ENCODE data around the gene NECAB3. TPM values are rescaled to one million over a fixed set of nuclear protein-coding genes. Genes with fewer than 3 reads are reported as not detected.
"Not testable (repeated sequence)": the region's sequence is repeated elsewhere in the genome, so short reads cannot be mapped to it uniquely, and the experiment has no call there.

Gene NECAB3
- total RNA-seq, 4 donors from 2014 or later, result 26.1 to 180 (median 94.5) TPM

GRCh38 chr20:33635341-33635740 is 38.9 kb downstream of the NECAB3 start:
- peaks cover 0 to 50% (median 17%) of the 10 kb centered on the region in 4 donors for H3K36me3 ChIP-seq
- no peak overlapping the region for H3K27ac ChIP-seq
- no peak overlapping the region for H3K4me3 ChIP-seq
- intact Hi-C loops (cut with DNase I; ENCODE audit: low total_unique reads), result no loop called here
- H3K27me3 ChIP-seq, result no peaks in the 10 kb centered on the region
- H3K9me3 ChIP-seq, result no peaks in the 10 kb centered on the region
- TF ChIP-seq POLR2A (IDR thresholded peaks at IDR 0.05) (no peak), POLR2AphosphoS5 (IDR thresholded peaks at IDR 0.05) (no peak), EP300 (IDR thresholded peaks at IDR 0.05; ENCODE audit: low read depth) (no peak), CTCF (IDR thresholded peaks at IDR 0.05) (no peak)
- no peaks in the 10 kb centered on the region for H3K4me1 ChIP-seq
- no peak for DNase-seq
- 95 to 97% methylated on average over 2 to 3 of the region's 3 CpGs for WGBS, 2 donors (ENCODE audit: low coverage in 1 of 2)
- in situ Hi-C loops (cut with MboI; ENCODE audit: low pct_ligation_motif_present in 1 of 4, low pct_unique_long_range_greater_than_20kb in 1 of 4, low sequenced_read_pairs in 3 of 4), result no loop called here

DNA sequence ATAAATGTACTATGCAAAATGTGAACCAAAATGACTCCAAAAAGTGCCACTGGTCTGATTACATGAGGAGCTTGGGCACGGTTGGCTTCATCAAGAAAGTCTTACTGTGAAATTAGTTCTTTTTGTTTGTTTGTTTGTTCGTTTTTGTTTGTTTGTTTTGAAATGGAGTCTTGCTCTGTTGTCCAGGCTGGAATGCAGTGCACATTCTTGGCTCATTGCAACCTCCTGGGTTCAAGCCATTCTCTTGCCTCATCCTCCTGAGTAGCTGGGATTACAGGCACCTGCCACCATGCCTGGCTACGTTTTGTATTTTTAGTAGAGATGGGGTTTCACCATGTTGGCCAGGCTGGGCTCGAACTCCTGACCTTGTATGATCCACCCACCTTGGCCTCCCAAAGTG is 42.3 kb downstream of the NECAB3 start:
- intact Hi-C loops (cut with DNase I; ENCODE audit: low total_unique reads); H3K27me3 ChIP-seq; H3K4me1 ChIP-seq; H3K9me3 ChIP-seq; H3K4me3 ChIP-seq; DNase-seq; H3K27ac ChIP-seq; in situ Hi-C loops (cut with MboI; ENCODE audit: low pct_ligation_motif_present in 1 of 4, low pct_unique_long_range_greater_than_20kb in 1 of 4, low sequenced_read_pairs in 3 of 4): not testable (repeated sequence)
- WGBS, 2 donors (ENCODE audit: low coverage in 1 of 2), result 77 to 81% methylated on average over 4 of the region's 4 CpGs
- H3K36me3 ChIP-seq, result peaks cover 0 to 54% (median 20%) of the 10 kb centered on the region in 4 donors

DNA sequence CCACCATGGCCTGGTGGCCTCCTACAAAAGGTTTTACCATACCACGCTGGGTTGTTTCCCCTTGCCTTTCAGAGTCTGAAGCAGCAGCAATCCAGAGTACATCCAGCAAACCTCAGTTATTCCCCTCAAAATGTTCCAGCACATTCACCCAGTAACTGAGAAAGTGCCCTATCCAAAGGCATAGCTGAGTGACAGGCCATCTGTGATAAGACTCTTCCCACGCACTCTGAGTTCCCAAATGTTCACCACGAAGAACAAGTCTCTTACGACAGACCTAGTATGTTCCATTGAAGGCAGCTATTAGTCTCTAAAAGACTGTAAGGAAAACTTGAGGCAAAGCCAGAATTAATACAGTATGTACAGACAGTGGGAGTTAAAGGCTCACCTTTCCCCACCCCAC is 43.7 kb downstream of the NECAB3 start:
- Histone ChIP-seq H3K4me3 (no peak overlapping the region), H3K36me3 (peaks cover 0 to 58% (median 24%) of the 10 kb centered on the region in 4 donors)
- no peak for TF ChIP-seq CTCF (IDR thresholded peaks at IDR 0.05)
- TF ChIP-seq POLR2A (IDR thresholded peaks at IDR 0.05), result no peak

DNA sequence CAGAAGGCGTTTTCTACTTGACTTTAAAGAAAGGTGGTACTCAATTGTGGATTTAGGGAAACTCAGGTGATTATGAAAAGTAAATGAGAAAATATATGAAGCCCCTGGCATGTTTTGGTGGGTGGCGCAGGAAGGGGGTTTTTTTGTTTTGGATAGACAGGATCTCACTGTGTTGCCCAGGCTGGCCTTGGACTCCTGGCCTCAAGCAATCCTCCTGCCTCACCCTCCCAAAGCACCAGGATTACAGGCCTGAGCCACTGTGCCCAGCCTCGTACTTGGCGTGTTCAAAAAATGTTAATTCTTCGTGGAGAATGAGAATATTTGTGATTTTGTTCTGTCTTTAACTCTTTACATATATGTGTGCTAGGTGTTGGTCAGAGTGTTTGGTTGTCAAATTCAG is 44.2 kb downstream of the NECAB3 start:
- in situ Hi-C loops (cut with MboI; ENCODE audit: low pct_ligation_motif_present in 1 of 4, low pct_unique_long_range_greater_than_20kb in 1 of 4, low sequenced_read_pairs in 3 of 4), result no loop called here
- H3K9me3 ChIP-seq, result no peaks in the 10 kb centered on the region
- H3K27me3 ChIP-seq, result no peaks in the 10 kb centered on the region
- TF ChIP-seq CTCF (IDR thresholded peaks at IDR 0.05), result no peak
- no peak for TF ChIP-seq POLR2AphosphoS5 (IDR thresholded peaks at IDR 0.05)
- no peak for TF ChIP-seq POLR2A (IDR thresholded peaks at IDR 0.05)
- TF ChIP-seq EP300 (IDR thresholded peaks at IDR 0.05; ENCODE audit: low read depth), result no peak
- DNase-seq, result no peak
- peaks cover 0 to 59% (median 27%) of the 10 kb centered on the region in 4 donors for H3K36me3 ChIP-seq
- no peak overlapping the region for H3K27ac ChIP-seq
- 95 to 97% methylated on average over 4 to 5 of the region's 5 CpGs for WGBS, 2 donors (ENCODE audit: low coverage in 1 of 2)
- no peaks in the 10 kb centered on the region for H3K4me1 ChIP-seq
- intact Hi-C loops (cut with DNase I; ENCODE audit: low total_unique reads), result loop anchor here (10.0 kb wide), 1 partner anchor 845 kb away; no protein-coding TSS in a partner anchor
- no peak overlapping the region for H3K4me3 ChIP-seq

More for the DNA sequence above, 43.7 kb downstream of the NECAB3 start:
- no peak overlapping the region for H3K27ac ChIP-seq
- in situ Hi-C loops (cut with MboI; ENCODE audit: low pct_ligation_motif_present in 1 of 4, low pct_unique_long_range_greater_than_20kb in 1 of 4, low sequenced_read_pairs in 3 of 4) (no loop called here), intact Hi-C loops (cut with DNase I; ENCODE audit: low total_unique reads) (no loop called here)
- H3K4me1 ChIP-seq, result no peaks in the 10 kb centered on the region
- WGBS, 2 donors (ENCODE audit: low coverage in 1 of 2), result 98 to 100% methylated on average over 3 to 4 of the region's 4 CpGs
- no peak for DNase-seq
- H3K9me3 ChIP-seq, result no peaks in the 10 kb centered on the region
- no peaks in the 10 kb centered on the region for H3K27me3 ChIP-seq

DNA sequence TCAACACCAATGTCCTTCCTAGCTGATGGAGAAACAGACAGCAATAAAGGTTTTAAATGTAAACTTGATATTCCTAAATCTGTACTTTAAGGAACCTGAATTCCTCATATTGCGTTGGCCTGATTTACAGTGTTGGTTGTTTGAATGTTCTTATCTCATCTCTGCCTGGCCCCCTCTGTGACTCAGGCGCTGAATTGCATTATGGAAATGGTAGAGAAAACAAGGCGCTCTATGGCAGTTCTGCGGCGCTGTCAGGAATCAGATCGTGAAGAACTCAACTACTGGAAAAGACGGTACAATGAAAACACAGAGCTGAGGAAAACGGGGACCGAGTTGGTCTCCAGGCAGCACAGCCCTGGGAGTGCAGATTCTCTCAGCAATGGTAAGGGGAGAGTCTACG is 44.7 kb downstream of the NECAB3 start:
- TF ChIP-seq EP300 (IDR thresholded peaks at IDR 0.05; ENCODE audit: low read depth) (no peak), POLR2AphosphoS5 (IDR thresholded peaks at IDR 0.05) (no peak), CTCF (IDR thresholded peaks at IDR 0.05) (no peak), POLR2A (IDR thresholded peaks at IDR 0.05) (no peak)
- Histone ChIP-seq H3K4me3 (no peak overlapping the region), H3K27me3 (no peaks in the 10 kb centered on the region), H3K27ac (no peak overlapping the region), H3K36me3 (peaks cover 0 to 60% (median 29%) of the 10 kb centered on the region in 4 donors), H3K4me1 (no peaks in the 10 kb centered on the region), H3K9me3 (no peaks in the 10 kb centered on the region)
- in situ Hi-C loops (cut with MboI; ENCODE audit: low pct_ligation_motif_present in 1 of 4, low pct_unique_long_range_greater_than_20kb in 1 of 4, low sequenced_read_pairs in 3 of 4), result no loop called here
- no peak for DNase-seq
- 96 to 100% methylated on average over 9 to 10 of the region's 10 CpGs for WGBS, 2 donors (ENCODE audit: low coverage in 1 of 2)
- intact Hi-C loops (cut with DNase I; ENCODE audit: low total_unique reads), result loop anchor here (10.0 kb wide), 1 partner anchor 845 kb away; no protein-coding TSS in a partner anchor

All from transverse colon (tissue), 4 donors.